WI38 (cell line): ENCODE data around the gene NEO1.

Experiments
- H3K4me3 ChIP-seq: 2 replicates; pipeline ENCODE4 v1.5.1; 2011; ENCODE audit warnings: low read depth, mild to moderate bottlenecking, control low read depth, low read length
- TF ChIP-seq, protein P1 (sequence below): IDR thresholded peaks from 2 replicates; pipeline ENCODE4 v1.5.1; 2012; ENCODE audit warnings: low read depth, mild to moderate bottlenecking, control low read depth, low read length

Gene NEO1

DNA sequence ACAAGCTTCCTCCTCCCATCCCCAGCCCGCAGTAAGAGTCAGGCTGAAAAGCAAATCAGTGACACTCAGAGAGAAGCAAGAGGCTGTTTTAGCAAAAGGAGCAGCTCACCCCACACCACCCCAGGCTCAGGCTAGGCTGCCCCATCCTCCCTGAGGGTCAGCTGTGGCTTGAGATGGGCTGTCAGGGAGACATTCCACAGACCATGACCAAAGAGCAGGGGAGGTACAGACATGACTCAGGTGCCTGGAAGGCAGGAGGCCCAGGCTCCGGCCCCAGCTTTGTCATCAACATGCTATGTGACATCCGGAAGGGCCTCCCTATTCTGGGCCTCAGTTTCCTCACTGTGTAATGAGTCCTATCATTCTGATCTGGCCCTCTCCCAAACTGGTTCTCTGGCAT is 291.8 kb downstream of the NEO1 start:
- no peak overlapping the region for H3K4me3 ChIP-seq
- TF ChIP-seq, protein P1, sequence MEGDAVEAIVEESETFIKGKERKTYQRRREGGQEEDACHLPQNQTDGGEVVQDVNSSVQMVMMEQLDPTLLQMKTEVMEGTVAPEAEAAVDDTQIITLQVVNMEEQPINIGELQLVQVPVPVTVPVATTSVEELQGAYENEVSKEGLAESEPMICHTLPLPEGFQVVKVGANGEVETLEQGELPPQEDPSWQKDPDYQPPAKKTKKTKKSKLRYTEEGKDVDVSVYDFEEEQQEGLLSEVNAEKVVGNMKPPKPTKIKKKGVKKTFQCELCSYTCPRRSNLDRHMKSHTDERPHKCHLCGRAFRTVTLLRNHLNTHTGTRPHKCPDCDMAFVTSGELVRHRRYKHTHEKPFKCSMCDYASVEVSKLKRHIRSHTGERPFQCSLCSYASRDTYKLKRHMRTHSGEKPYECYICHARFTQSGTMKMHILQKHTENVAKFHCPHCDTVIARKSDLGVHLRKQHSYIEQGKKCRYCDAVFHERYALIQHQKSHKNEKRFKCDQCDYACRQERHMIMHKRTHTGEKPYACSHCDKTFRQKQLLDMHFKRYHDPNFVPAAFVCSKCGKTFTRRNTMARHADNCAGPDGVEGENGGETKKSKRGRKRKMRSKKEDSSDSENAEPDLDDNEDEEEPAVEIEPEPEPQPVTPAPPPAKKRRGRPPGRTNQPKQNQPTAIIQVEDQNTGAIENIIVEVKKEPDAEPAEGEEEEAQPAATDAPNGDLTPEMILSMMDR: no peak

DNA sequence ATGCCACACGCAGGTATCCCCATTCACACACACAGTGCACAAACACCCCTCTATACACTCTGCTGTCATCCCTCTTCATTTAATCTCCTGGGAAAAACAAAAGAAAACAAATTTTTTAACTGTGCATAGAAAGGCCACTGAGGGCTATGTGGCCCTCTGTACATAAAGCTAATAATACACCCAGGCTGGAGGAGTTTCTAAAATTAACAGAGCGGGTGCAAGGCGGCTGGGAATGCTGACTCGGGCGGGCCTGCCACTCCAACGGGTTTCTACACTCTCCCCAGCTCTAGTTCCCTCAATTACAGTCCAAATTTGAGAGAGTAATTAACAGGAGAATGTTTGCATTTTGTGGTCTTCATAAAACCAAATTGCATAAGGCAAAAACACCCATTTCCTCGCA is 293.4 kb downstream of the NEO1 start:
- TF ChIP-seq, protein P1: no peak
- no peak overlapping the region for H3K4me3 ChIP-seq

DNA sequence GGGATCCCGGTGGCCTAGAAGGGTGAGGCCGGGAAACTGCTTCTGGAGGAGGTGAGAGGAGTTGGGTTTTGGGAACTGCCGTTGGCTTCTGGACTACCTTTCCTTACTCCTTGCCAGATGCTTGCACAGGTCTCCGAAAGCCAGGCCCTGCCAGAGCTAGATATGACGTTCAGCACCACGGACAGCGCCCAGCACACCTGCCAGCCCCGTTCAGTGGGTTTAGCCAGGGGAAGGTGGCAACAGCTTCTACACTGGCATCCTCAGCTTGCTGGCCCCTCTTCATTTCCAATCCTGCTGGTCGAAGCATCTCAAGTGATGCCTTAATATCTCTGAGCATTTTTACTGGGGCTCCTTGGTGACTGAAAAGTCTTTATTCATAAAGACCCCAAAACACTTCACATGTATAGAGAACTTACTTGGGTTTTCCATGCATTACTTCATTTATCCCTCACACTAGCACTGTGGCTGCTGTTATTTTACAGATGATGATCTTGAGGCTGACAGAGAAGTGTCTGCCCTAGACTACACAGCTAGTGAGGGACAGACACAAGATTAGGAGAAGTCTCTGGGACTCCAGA is 294.6 kb downstream of the NEO1 start:
- H3K4me3 ChIP-seq: no peak overlapping the region

DNA sequence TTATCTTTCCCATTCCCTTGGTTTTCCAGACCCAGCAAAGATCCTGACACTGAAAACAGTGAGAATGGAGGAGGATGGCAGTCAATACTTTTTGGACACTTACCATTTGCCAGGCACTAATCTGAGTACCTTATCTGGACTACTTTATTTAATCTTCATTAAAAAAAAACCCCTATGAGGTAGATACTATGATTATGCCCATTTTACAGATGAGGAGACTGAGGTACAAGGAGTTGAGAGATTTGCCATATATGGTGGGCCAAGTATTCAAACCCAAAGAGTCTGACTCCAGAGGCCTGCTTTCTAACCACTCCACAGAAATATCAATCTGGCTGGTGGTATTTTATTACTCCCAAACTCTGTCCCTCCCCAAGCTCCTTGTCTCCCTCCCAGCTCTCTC is 296.9 kb downstream of the NEO1 start:
- no peak overlapping the region for H3K4me3 ChIP-seq
- TF ChIP-seq, protein P1: no peak

More for the DNA sequence above, 294.6 kb downstream of the NEO1 start:
- TF ChIP-seq, protein P1: no peak

DNA sequence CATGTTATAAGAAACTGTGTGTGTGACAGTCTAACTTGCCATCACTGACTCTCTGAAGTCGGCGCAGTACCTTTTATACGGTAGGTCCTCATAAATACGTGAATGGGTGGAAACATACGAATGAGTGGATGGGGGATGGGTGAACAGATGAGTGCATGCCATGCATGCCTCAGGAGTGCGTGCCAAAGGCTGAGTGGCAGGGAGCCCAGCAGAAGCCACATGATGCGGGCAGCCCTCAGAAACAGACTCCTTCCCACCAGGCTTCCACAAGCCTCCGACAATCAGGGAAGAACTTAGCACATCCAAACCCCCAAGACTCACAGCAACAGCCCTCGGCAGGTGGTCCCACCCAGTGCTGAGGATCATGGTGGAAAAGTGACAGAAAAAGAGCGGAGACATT is 299.8 kb downstream of the NEO1 start:
- TF ChIP-seq, protein P1: no peak
- no peak overlapping the region for H3K4me3 ChIP-seq

DNA sequence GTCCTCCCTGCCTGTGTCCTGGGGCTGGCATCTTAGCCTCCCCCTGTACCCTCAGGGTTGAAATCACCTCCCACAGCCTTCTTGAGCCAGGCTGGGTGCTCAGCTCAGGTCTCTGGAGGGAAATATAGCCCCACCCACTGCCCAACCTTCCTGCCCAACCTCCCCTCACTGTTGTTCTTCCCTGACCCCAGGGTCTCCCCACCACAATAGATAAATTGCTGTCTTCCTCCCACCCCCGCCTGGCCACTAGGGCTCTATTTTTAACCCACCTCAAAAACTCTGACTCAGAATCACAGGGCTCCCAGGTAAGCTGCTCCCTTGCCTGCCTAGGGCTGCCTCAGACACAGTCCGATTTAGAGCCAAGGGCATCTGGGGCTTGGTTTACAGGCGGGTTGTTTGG is 301.5 kb downstream of the NEO1 start:
- no peak overlapping the region for H3K4me3 ChIP-seq
- TF ChIP-seq, protein P1: no peak

DNA sequence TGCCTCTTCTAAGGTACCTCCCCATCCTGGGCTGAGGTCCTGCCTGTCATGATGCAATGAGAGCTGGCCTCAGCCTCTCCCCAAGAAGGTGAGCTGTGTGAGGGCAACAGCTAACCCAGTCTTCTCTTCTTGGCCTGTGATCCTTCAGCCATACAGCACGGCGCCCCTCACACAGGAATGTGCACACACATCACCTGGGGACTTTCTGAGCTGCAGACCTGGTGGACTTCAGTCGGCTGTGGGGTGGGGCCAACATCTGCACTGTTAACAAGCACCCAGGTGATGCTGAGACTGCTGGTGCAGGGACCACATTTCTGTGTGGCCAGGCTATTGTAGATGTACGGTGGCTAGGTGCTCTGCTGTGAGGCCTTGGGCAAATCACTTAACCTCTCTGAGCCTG is 302.0 kb downstream of the NEO1 start:
- TF ChIP-seq, protein P1: no peak
- H3K4me3 ChIP-seq: no peak overlapping the region
